B cell (primary cell): ENCODE results near the gene RAD21L1. TPM values are rescaled to one million over a fixed set of nuclear protein-coding genes. Genes with fewer than 3 reads are reported as not detected.

Experiments
- ATAC-seq: fragments of 200-7000 bp; cut with Tn5 transposase; one replicate; pipeline ENCODE4 v1.10.0; 2021; ENCODE audit warnings: low read depth, mild to moderate bottlenecking, moderate number of reproducible peaks, moderate library complexity
- CTCF ChIA-PET: fragments of 350-600 bp; sonication (Branson Sonifier 250); formaldehyde crosslinking; loops from one replicate; lab custom pipeline; 2021; ENCODE audit warnings: antibody characterized with exemption, inconsistent platforms; lab: Charles Lee
- POLR2A ChIA-PET: fragments of 350-600 bp; sonication (Branson Sonifier 250); formaldehyde crosslinking; loops from one replicate; lab custom pipeline; 2021; ENCODE audit warnings: antibody characterized with exemption; lab: Charles Lee
- DNase-seq: peaks from one replicate; pipeline ENCODE4 v3.0.0; 2013
- H2AFZ ChIP-seq: 2 replicates; pipeline ENCODE4 v1.6.1; 2012; ENCODE audit warnings: mild to moderate bottlenecking, low read depth, low read length; ENCODE audit not compliant: insufficient read depth, poor library complexity, severe bottlenecking
- H3K27ac ChIP-seq, 2 donors: 1 replicate in 1 of 2; 2 replicates in 1 of 2; pipeline ENCODE4 v1.5.1; 2012 to 2013; ENCODE audit warnings: low read length in 2 of 2, mild to moderate bottlenecking in 2 of 2, moderate library complexity in 1 of 2
- H3K27me3 ChIP-seq, 4 experiments: fragments of 200-600 bp in 1 of 4; sonication (generic) in 1 of 4; replicated peaks in 1 of 4; 1 replicate in 2 of 4; 2 replicates in 2 of 4; pipeline versions ENCODE4 v1.6.1 to v1.7.0; 2013 to 2016; ENCODE audit warnings: low read length in 3 of 4, mild to moderate bottlenecking in 2 of 4, mixed read lengths in 1 of 4, moderate library complexity in 1 of 4; ENCODE audit not compliant: insufficient read depth in 4 of 4, control insufficient read depth in 3 of 4; ENCODE audit errors: control extremely low read depth in 1 of 4
- H3K36me3 ChIP-seq, 2 experiments: replicated peaks in 1 of 2; 1 replicate in 1 of 2; 2 replicates in 1 of 2; pipeline versions ENCODE4 v1.6.1 to v1.7.1; 2013; ENCODE audit warnings: low read length in 1 of 2; ENCODE audit not compliant: insufficient read depth in 2 of 2, control insufficient read depth in 1 of 2; ENCODE audit errors: control extremely low read depth in 1 of 2, extremely low read depth in 1 of 2
- H3K4me1 ChIP-seq, 2 donors: fragments of 200-600 bp in 1 of 2; sonication (generic) in 1 of 2; 1 replicate in 1 of 2; 2 replicates in 1 of 2; pipeline versions ENCODE4 v1.5.1 to v1.6.1; 2013 to 2017; ENCODE audit warnings: low read length in 2 of 2; ENCODE audit not compliant: control insufficient read depth in 2 of 2, insufficient read depth in 2 of 2
- H3K4me2 ChIP-seq: replicated peaks from 2 replicates; pipeline ENCODE3; 2012; ENCODE audit warnings: mild to moderate bottlenecking, low read depth, low read length; ENCODE audit not compliant: poor library complexity, severe bottlenecking
- H3K4me3 ChIP-seq, 5 experiments: fragments of 200-600 bp in 1 of 5; sonication (generic) in 1 of 5; 1 replicate in 3 of 5; 2 replicates in 2 of 5; pipeline versions ENCODE4 v1.5.1 to v1.7.0; 2011 to 2016; ENCODE audit warnings: low read length in 4 of 5, mild to moderate bottlenecking in 4 of 5, low read depth in 2 of 5, control low read depth in 1 of 5, moderate library complexity in 1 of 5; ENCODE audit not compliant: insufficient read depth in 1 of 5; ENCODE audit errors: control extremely low read depth in 1 of 5, extremely low read depth in 1 of 5
- H3K79me2 ChIP-seq: fragments of 200-600 bp; sonication (generic); one replicate; pipeline ENCODE4 v1.6.0; 2016; ENCODE audit warnings: low read length; ENCODE audit not compliant: control insufficient read depth, insufficient read depth
- H3K9ac ChIP-seq: fragments of 200-600 bp; sonication (generic); 2 replicates; pipeline ENCODE4 v1.6.1; 2017; ENCODE audit warnings: mild to moderate bottlenecking, low read length, moderate library complexity
- H3K9me3 ChIP-seq, 3 donors: one replicate each; pipeline versions ENCODE4 v1.6.1 to v1.7.1; 2013; ENCODE audit warnings: low read length in 2 of 3; ENCODE audit not compliant: control insufficient read depth in 2 of 3, insufficient read depth in 1 of 3; ENCODE audit errors: control extremely low read depth in 1 of 3
- H4K20me1 ChIP-seq: 2 replicates; pipeline ENCODE4 v1.6.0; 2012; ENCODE audit warnings: mild to moderate bottlenecking, low read length; ENCODE audit not compliant: insufficient read depth, control insufficient read depth, poor library complexity, severe bottlenecking
- H3K27ac Mint-ChIP-seq: one replicate; pipeline ENCODE4 v1.8.0; 2021; ENCODE audit warnings: mixed read lengths
- H3K27me3 Mint-ChIP-seq: one replicate; pipeline ENCODE4 v1.8.0; 2021; ENCODE audit warnings: mixed read lengths
- H3K4me1 Mint-ChIP-seq: one replicate; pipeline ENCODE4 v1.8.0; 2021; ENCODE audit warnings: mixed read lengths
- H3K4me3 Mint-ChIP-seq: one replicate; pipeline ENCODE4 v1.8.0; 2021; ENCODE audit warnings: mixed read lengths
- H3K9me3 Mint-ChIP-seq: one replicate; pipeline ENCODE4 v1.8.0; 2022; ENCODE audit warnings: mixed read lengths; ENCODE audit not compliant: insufficient read depth
- EZH2 ChIP-seq: IDR thresholded peaks from 2 replicates; pipeline ENCODE4 v1.6.1; 2012; ENCODE audit warnings: borderline replicate concordance, low read depth, mild to moderate bottlenecking, moderate library complexity, low read length; ENCODE audit not compliant: insufficient read depth, poor library complexity, severe bottlenecking
- WGBS: methylation state at CpG from one replicate; pipeline ENCODE4 v1.1.5; 2013; ENCODE audit warnings: missing lambda C conversion rate; ENCODE audit not compliant: insufficient coverage; 5-methylcytosine and 5-hydroxymethylcytosine counted together
- intact Hi-C: fragments of 100-400 bp; cut with micrococcal nuclease; formaldehyde crosslinking; loops from one replicate; pipeline ENCODE4 v1.10.0; 2022
- polyA minus RNA-seq: library from RNA; depleted of rRNA, polyadenylated mRNA; stranded (reverse); fragments of >200 nt; gene quantifications from 2 replicates; pipeline ENCODE4 v1.2.3, GENCODE V29; 2012
- polyA plus RNA-seq: library from polyadenylated mRNA; depleted of rRNA; stranded (reverse); fragments of >200 nt; gene quantifications from 2 replicates; pipeline ENCODE4 v1.2.3, GENCODE V29; 2012
- total RNA-seq, 2 donors: library from RNA; stranded (reverse); fragments of 120-200 nt in 1 of 2; gene quantifications; 1 replicate in 1 of 2; 2 replicates in 1 of 2; pipeline versions ENCODE4 v1.2.3 to v1.2.4, GENCODE V29; 2013 to 2022
- TF ChIP-seq, protein P1 (sequence below): fragments of 200-600 bp; IDR thresholded peaks from one replicate; pipeline ENCODE4 v1.8.0; 2022; ENCODE audit warnings: antibody characterized with exemption, mild to moderate bottlenecking

Gene RAD21L1
- total RNA-seq (not detected in 2 replicates), polyA plus RNA-seq (not detected in 2 replicates), polyA minus RNA-seq (not detected in 2 replicates)
- total RNA-seq (2013), result not detected

DNA sequence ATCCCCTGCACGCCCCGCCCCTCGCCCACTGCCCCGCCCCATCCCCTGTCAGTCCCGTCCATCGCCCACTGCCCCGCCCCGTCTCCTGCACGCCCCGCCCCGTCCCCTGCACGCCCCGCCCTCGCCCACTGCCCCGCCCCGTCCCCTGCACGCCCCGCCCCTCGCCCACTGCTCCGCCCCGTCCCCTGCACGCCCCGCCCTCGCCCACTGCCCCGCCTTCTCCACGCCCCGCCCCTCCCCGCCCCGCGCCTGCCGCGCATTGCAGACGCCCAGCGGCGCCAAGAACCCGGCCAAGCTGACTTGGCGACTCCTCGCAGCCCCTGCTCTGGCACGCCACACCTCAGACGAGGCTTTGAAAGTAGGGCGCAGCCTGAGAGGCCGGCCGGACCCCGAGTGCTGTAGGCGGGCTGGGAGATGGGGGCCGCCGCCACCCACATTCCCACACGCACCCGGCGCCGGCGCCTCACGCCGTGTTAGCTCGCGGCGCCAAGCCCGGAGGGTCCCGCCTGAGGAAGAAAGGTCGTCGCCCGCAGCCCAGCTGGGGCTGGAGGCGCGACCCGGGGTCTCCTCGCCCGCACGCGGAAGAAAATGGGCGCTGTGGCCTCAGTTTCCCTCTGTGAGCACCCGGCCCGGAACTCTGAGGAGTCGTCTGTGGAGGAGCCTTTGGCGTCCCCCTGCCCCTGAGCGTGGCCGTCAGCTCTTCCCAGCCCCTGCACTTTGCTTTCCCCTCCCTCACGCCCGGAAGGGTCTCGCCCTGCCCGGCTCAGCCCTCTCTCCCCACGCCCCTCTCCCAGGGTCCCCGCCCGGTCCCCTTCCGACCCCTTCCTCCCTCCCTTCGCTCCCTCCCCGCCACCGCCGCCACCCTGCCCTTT is at the start of gene RAD21L1:
TSS of gene RAD21L1 (plus strand) at position 262 of the 872 bp plus-strand sequence. CDS start 2,410 bp downstream, outside the sequence.
- peaks cover 1 to 34% (median 25%) of the 10 kb centered on the region in 4 experiments for H3K27me3 ChIP-seq
- TF ChIP-seq, protein P1, sequence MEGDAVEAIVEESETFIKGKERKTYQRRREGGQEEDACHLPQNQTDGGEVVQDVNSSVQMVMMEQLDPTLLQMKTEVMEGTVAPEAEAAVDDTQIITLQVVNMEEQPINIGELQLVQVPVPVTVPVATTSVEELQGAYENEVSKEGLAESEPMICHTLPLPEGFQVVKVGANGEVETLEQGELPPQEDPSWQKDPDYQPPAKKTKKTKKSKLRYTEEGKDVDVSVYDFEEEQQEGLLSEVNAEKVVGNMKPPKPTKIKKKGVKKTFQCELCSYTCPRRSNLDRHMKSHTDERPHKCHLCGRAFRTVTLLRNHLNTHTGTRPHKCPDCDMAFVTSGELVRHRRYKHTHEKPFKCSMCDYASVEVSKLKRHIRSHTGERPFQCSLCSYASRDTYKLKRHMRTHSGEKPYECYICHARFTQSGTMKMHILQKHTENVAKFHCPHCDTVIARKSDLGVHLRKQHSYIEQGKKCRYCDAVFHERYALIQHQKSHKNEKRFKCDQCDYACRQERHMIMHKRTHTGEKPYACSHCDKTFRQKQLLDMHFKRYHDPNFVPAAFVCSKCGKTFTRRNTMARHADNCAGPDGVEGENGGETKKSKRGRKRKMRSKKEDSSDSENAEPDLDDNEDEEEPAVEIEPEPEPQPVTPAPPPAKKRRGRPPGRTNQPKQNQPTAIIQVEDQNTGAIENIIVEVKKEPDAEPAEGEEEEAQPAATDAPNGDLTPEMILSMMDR, result no peak
- no peak for TF ChIP-seq EZH2
- peaks cover 16% of the 10 kb centered on the region for H3K4me1 Mint-ChIP-seq
- H3K4me3 ChIP-seq, result peak within 1 kb of the TSS in 4 of 5 experiments; percentile 46 to 61 (median 56)
- peak within 1 kb of the TSS; percentile 82 for H2AFZ ChIP-seq
- H3K4me3 Mint-ChIP-seq, result peak within 1 kb of the TSS; percentile 83
- H3K36me3 ChIP-seq, result no peaks in the 10 kb centered on the region
- intact Hi-C loops, result loop anchor here (10.0 kb wide), 2 partner anchors 111 to 239 kb away; partner anchors contain the start of genes NSFL1C and PSMF1
- H3K4me2 ChIP-seq, result peak within 1 kb of the TSS; percentile 100
- DNase-seq (peak; percentile 77), ATAC-seq (peak; percentile 84)
- H4K20me1 ChIP-seq, result no peaks in the 10 kb centered on the region
- H3K9me3 ChIP-seq, result peaks cover 0 to 24% (median 0%) of the 10 kb centered on the region in 3 donors
- under 1% methylated on average over 59 of the region's 88 CpGs for WGBS
- H3K27me3 Mint-ChIP-seq, result peaks cover 31% of the 10 kb centered on the region
- ChIA-PET POLR2A (no interaction called here), CTCF (interaction anchor here (0.8 kb wide), 1 partner anchor 409 kb away, joined by 3 read pairs; no protein-coding TSS in a partner anchor)
- peak within 1 kb of the TSS; percentile 72 for H3K9ac ChIP-seq
- no peaks in the 10 kb centered on the region for H3K9me3 Mint-ChIP-seq
- no peak within 1 kb of the TSS for H3K27ac Mint-ChIP-seq
- no peak within 1 kb of the TSS for H3K27ac ChIP-seq
- H3K79me2 ChIP-seq, result no peaks in the 10 kb centered on the region
- peaks cover 16 to 17% of the 10 kb centered on the region in 2 donors for H3K4me1 ChIP-seq

DNA sequence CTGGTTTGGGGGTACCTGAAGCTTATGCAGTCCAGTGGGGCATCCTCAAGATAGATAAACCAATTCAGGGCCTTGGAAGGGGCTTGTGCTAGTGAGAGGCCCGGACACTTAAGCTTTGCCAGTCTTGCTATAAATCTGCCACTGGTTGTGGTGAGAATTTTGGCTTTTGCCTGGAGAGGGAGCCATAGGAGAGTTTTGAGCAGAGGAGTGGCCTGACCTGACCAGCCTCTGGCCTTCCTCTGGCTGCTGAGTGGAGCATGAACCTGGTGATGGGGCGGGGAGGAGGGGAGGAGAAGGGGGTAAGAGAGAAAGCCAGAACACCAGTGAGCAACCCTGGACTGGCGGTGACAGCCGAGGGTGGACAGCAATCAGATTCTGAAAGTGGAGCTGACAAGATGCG is 48.2 kb upstream of the RAD21L1 start:
- no peaks in the 10 kb centered on the region for H3K4me1 Mint-ChIP-seq
- H3K27ac Mint-ChIP-seq, result no peak overlapping the region
- no peaks in the 10 kb centered on the region for H3K9me3 Mint-ChIP-seq
- Histone ChIP-seq H3K27ac (no peak overlapping the region), H3K27me3 (peaks cover 0 to 3% (median 0%) of the 10 kb centered on the region in 4 experiments), H3K4me3 (no peak overlapping the region), H3K79me2 (no peaks in the 10 kb centered on the region), H3K4me1 (no peaks in the 10 kb centered on the region), H4K20me1 (no peaks in the 10 kb centered on the region), H2AFZ (no peak overlapping the region), H3K9ac (no peak overlapping the region), H3K36me3 (peaks cover 0 to 12% of the 10 kb centered on the region in 2 experiments), H3K9me3 (no peaks in the 10 kb centered on the region), H3K4me2 (no peak overlapping the region)
- ATAC-seq, result no peak
- H3K4me3 Mint-ChIP-seq, result no peak overlapping the region
- TF ChIP-seq EZH2, result no peak
- TF ChIP-seq, protein P1, result no peak
- intact Hi-C loops, result no loop called here
- DNase-seq, result no peak
- CTCF ChIA-PET, result no interaction called here
- POLR2A ChIA-PET, result no interaction called here
- 91% methylated on average over 4 of the region's 5 CpGs for WGBS
- H3K27me3 Mint-ChIP-seq, result peaks cover 4% of the 10 kb centered on the region
